Putamen (tissue), 1 donor: ENCODE data around the gene MYMK.
A peak's percentile ranks its signal among the peaks of the same experiment; 100 is the strongest.

Experiments
- DNase-seq: peaks from one replicate; pipeline ENCODE4 v3.0.0-alpha.2; 2016; ENCODE audit warnings: low spot score

The MYMK gene

DNA sequence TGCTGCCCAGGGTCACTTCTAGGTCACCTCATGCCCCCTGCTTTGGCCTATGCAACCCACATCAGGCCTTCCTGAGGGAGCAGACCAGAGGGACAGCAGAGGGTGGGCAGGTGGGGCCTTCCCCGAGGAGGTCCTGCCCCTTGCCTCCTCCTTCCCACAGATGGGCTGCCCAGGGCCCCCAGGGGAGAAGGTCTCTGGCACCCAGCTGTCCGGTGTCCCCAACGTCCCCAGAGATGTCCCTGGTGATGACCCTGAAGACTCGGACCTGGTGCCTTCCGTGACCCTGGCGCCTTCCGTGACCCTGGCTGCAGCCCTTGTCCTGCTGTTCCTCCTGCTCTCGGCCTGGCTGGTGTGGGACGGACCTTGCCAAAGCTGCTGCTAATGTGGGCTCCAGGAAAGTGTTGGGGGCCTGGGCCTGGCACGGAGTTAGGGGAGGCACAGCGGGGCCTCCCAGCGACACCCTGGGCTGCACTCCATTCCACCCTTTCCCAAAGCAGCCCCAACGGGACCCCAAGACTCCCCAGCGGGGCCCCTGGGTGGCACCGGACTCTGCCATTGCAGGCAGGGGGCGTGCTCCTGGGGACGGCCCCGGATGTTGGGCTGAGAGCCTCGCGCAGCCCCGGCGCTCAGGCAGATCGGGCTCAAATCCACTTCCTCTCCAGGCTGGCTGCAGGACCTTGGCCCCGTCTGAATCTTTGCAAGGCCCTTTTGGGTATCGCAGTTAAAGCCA, 39.1 kb downstream of the MYMK start:
- no peak for DNase-seq

DNA sequence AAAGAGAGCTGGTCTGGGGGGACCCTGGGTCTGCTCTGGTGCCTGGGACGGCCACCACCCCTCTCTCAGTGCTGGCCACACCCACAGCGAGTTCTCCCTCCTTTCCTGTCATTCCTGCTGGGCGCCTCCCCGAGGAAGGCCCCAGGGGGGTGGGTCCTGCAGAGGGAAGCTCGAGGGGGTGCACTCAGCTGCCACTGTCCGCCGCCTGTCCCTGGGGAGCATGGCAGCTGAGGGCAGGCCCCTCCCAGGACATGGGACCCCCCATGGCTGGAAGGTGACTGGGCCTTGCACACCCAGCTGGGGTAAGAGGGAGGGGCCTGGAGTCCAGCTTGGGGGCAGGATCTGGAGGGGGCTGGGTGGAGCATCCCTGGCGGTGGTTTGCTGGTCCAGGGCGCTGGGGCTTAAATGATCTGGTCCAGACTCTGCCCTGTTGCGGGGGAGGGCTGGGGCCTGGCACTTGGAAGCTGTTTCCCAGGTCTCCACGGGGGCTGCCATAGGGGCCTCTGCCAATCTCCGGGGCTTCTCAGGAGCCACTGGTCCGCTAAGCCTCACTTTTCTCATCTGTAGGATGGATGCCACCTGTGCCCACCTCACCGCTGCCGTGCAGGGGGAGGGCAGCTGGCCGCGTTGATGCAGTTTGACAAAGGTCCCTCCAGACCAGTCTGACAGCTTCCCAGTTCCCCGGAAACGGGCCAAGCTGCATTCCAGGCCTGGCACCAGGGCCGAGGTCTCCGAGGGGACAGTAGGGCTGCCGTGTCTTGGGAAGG, 39.9 kb downstream of the MYMK start:
- DNase-seq: no peak

DNA sequence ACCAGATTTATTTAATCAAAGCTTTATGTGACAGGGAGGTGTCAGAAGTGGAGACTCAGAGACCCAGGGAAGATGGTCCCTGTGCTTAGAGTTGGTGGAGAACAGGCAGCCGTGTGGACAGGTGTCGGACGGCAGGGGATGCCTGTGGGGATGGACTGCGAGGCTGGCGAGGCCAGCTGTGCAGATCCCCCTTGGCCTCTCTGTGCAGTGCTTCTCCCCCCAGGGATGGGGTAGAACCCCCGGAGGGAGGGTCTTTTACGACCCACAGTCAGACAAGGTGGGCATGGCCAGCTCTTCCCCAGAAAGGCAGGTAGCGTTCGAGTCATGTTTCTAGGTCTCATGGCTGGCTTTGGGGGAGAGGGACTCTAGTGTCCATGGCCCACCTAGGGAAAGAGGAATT, 41.1 kb downstream of the MYMK start:
- no peak for DNase-seq

DNA sequence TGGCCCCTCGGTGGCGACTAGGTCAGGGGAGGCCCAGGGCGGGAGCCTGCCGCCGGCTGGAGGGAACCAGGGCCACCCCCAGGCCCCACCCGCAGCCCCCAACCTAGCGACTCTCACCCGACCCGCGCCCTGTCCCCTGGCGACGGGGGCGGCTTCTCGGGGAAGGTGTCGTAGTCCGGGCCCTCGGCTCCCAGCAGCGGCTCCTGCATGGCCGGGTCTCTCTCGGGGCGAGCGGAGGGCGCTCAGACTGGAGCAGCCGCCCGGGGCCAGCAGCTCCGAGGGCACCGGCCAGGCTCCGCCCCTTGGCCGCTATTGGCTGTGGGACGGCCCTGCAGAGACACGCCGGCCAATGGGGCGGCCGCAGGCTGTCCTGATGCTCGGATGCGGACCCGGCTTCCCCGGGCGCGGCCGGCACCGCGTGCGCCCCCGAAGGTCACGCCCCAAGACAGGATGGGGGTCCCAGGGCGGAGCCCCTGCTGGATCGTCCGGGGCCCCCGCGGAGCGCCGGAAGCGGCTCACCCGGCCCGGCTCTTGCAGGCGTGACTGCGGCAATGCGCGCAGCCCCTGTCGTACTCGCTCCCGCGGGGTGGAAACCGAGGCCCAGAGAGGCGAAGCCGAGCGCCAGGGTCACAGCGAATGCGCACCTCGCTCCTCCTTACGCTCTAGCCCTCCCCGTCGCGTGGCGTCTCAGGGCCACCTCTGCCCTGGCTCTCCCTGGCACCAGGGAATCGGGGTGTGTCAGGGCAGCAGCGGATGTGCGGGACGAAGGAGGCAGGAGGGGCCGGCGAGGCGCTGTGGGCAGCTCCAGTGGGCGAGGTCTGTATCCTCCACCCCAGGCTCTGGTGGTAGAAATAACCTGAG, 45.7 kb downstream of the MYMK start, which contains the start of gene SLC2A6:
SLC2A6 (minus strand) TSS at position 249 of the 861 bp plus-strand sequence; CDS start at position 209, 40 bp downstream.
- DNase-seq: peak; percentile 90

DNA sequence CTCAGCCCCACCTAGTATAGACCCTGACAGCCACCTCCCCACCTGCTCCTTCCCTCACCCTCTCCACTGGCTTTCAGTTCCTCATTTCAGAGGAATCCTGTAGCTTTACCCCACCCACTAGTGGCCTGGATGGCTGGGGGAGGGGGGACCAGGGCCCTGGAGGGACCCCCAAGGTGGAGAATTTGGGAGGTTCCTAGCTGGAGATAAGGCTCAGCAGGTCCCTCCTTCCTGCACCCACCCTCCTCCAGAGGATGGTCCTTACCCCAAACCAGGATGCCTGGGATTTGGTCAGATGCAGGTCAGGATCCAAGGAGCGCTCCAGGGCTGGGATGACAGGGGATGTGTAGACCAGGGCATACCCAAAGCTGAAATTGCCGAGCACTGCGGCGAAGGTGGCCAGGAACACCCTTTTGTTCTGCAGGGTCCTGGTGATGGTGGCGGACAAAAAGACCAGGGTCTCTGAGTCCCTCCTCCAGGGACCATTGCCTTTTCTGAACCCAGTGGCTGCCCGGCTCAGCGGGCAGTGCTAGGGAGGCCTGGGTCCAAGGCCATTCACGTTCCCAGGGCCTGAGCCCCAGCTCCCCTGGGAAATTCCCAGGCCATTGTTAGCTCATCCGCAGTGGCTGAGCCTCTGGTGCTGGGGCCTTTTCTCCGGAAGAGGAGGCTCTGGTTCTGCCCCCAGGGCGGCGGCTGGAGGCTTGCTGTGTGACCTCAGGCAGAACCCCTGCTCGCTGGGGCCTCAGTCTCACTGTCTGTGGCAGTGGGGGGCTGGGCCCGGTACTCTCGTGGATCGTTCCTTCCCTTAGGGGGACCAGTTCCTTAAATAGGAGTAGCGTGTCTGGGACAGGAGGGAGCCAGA, 46.5 kb downstream of the MYMK start:
- no peak for DNase-seq

DNA sequence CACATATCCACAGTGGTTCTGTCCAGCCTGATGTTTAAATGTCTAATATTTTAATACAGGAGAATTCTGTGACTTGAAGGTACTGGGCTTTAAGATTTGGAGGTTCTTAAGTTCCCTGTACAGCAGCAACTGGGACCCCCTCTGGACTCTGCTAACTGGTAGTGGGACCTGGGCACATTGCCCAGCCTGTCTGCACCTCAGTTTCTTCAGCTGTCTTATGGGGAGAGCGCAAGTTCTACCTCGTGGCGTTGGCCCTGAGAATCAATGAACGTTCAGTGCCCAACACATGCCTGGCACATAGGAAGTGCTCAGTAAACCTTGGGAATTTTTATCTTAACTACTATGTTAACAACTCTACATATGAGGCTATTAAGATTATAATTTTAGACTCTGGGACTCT, 47.3 kb downstream of the MYMK start:
- DNase-seq: no peak

DNA sequence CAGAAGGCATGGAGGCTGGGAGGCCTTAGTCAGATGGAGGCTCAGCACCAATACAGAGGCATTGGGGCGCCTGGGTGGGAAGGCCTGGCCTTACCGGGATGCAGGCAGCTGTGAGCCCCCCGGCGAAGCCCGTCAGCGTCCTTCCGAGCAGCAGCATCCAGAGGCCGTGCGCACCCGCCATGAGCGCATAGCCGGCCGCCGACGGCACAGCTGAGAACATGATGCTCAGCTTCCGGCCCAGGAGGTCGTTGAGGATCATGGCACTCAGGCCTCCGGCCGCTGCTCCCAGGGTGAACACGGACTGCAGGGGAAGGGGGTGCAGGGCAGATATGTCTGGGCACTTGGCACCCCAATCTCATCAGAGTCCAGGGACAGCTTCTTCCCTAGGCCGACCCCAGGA, 47.8 kb downstream of the MYMK start:
- DNase-seq: no peak

DNA sequence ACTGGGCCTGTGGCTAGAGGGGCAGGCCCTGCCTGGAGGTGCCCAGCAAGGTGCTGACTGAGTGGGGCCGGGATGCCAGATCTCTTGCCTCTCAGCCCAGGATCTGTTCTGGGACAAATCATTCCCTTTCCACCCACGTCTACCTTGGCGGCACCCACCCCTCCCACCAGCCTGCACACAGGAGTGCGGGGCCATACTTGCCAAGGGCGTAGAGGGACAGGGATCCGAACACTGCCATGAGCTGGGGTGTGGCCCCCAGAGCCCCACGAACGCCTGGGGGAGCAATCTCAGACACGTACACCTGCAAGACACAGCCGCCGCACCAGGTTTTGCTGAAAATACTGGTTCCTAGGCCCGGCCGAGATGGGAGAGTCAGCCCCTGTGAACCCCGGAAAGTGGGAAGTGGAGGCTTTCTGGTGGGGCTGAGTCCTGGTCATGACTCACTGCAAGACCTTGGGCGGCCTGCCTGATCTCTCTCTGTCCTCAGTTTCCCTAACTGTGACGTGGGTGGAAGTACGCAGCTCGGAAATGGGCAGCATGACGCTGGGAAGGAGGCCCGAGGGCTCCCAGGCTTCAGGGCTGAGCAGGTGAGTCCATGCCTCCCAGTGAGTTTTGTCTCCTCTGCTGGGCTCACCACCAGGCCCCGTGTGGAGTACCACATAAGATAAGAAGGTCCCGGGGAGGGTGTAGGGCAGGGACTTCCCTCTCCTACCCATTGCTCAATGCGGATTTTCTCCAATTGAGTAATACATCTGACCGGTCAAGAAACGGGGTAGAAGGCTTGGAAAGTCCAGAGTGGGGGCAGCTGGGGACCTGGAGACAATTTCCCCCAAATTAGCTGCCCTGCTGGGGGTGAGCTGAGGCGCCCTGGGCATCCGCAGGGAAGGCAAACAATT, 48.5 kb downstream of the MYMK start:
- DNase-seq: no peak

DNA sequence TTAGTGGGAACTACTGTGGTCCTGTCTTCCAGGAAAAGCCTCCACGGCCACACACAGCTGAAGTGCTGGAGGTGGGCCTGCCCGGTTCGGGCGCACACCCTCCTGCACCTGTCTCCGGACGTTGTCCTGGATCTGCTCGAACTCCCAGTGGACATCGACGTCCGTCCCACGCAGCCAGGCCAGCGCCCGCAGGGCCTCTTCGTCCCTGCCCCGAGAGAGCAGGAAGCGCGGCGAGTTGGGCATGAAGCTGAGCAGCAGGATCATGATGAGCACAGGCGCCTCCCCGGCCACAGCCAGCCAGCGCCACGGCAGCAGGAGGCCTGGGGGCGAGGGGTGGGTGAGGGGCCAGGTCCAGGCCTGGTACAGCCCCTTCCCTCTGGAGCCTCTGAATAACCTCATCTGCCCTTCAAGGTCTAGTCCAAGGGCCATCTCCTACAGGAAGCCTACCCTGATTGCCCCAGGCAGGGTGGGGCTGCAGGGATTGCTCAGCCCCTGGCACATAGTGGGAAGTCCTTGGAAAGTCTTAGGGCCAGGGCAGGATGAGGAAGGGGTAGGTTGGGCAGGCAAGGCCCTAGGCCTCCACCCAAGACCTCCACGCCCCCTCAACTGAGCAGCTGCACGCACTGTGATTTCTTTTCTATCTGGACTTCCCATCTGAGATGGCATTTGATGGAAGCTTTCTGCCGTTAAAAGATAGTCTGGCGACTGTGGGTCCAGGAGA, 49.3 kb downstream of the MYMK start:
- DNase-seq: no peak

DNA sequence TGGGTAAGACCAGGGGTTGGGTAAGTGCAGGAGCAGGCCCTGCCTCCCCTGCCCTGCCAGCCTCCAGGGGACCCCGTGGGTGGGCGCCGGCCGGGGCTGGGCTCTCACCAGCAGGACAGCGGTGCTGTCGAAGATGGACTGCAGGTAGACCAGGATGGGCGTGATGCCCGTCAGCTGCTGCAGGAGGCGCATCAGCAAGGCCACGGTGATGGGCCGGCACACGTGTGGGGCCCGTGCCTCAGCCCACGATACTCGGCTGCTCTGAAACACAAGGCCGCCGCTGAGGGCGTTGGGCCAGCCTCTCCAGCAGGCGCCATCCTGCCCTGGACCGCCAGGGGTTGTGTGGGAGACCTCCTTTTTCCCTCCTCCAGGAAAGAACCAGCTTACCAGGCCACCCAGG, 49.9 kb downstream of the MYMK start:
- DNase-seq: no peak

DNA sequence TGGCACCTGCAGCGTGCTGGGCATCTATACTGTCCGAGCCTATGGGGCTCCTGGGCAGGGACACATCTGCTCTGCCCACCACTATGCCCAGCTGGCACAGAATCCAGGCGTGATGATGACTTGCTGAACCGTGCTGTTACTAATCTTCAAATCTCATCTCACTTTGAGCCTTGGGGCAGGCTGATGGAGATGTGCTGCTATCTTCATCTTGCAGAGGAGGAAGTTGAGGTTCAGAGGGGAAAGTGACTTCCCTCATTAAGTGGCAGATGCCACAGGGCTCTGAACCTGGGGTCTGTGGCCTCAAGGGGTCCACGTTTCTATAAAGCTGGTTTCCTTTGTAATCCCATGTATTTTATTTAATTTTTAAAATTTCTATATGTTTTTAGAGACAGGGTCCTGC, 50.5 kb downstream of the MYMK start:
- DNase-seq: no peak

DNA sequence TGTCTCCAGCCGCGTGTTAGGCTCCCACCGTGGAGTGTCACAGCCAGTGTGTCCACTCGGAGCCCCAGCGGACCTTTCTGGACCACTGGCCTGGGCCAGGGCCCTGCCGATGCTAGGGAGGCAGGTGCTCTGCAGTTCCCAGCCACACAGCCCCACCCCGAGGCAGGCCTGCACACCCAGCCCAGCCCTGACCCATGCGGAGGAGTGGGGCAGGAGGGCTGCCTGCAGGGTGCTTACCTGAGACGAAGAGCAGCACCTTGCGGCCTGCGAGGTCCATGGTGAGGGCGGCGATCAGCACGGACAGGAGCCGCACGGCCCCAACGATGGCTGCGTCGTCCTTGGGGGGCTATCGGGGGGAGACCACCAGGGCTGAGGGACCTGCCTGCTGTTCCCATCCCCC, 51.0 kb downstream of the MYMK start:
- no peak for DNase-seq

DNA sequence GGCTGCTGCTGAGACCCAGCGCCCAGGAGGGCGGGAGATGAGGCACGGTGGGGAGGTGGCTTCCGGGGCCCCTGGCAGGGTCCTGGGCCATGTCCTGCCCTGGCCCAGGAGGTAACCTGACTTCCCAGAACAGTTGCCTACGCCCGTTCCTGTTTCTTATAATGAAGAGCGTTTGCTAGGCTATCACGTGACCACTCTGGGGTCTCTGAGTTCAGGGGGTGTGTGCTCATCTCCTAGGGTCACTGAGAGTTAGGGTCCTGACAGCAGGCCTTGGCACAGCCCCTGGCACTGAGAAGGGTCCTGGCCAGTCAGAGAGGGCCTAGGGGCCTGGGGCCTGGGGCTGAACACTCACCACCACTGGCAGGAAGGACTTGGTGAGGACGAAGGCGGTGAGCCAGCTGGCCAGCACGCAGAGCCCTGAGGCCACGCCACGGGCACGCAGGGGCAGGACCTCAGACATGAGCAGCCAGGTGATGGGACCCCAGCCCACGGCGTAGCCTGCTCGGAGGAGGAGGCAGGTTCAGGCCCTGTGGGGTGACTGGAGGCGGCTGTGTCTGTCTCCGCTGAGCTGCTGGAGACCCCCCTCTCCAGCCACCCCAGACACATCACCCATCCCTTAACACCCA, 51.9 kb downstream of the MYMK start:
- no peak for DNase-seq

DNA sequence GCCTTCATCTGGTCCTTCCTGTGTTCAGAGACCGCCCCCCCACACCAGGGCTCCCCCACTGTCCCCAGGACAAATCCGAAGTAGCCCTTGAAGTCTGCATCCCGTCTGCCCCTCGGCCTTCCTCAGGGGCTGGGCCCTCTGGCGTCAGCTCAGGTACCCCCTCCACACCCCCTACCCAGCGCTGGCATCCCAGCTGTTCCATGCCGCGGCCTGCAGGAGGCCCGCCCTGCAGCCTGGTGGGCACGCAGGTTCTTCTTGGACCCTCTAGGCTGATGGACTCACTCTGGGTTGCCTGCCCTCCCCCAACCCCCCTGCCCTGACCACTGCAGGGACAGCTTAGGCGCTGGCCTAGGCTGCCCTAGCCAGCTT, 52.5 kb downstream of the MYMK start:
- DNase-seq: no peak

DNA sequence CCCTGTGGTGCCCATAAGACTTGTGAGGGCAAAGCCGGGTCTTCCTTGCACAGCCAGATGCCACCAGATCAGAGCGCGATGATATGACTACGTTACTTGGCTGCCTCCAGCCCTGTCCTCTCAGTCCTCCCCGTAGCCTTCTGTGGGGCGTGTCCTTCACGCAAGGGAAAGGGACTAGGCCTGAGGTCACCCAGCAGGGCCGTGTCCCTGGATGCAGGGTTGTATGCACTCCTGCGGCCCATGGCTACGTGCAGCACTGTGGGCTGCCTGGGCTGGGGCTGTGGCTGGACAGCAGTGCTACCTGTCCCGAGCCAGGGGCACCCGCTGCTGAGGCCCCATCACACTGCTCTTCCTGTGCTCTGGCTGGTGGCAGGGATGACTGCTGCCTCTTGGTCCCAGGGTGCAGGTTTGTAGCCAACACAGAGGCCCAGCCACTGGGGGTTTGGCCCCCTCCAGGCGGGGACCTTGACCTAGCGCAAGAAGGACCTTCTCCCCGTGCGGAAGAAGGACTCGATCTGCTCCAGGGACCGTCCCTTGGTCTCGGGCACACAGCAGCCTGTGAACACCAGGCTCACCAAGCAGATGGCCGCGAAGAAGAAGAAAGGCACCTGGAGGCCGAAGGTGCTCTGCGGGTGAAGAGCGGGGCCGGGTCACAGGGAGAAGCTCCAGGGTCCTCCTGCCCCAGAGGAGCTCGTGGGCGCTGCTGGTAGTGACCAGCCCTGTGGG, 53.0 kb downstream of the MYMK start:
- no peak for DNase-seq

DNA sequence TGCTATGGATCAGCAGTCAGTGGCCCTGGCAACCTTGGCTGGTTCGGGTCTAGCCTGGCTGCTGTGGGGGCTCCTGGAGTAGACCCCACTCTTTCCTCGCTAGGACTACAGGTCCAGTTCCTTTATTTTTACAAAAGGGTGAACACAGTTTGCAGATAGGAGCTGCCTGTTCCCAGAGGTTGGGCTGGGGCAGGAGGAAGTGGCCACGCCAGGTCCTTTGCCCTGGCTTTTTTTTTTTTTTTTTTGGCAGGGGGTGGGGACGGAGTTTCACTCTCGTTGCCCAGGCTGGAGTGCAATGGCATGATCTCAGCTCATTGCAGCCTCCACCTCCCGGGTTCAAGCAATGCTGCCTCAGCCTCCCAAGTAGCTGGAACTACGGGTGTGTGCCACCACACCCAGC, 53.8 kb downstream of the MYMK start:
- no peak for DNase-seq

DNA sequence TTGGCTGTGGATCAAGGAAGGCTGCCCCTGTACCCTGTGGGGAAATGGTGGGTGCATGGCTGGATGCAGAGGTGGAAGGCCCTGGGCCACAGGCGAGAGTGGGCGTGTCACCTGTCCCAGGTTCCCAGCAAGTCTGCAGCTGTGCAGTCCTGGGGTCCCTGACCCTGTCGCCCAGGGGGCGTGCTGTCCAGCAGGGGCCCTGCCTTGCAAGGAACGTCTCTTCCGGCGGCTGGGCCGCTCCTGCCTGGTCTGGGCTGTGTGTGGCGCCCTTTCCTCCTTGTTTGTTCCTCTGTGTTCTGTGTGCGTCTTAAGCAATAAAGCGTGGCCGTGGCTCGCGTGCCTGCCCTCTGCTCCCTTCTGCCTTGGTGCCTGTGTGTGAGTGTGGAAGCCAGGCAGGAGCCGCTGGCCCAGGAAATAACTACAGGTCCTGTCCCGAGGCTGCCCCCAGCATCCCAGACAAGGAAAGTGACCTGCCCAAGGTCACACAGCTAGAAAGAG, 54.3 kb downstream of the MYMK start:
- no peak for DNase-seq

DNA sequence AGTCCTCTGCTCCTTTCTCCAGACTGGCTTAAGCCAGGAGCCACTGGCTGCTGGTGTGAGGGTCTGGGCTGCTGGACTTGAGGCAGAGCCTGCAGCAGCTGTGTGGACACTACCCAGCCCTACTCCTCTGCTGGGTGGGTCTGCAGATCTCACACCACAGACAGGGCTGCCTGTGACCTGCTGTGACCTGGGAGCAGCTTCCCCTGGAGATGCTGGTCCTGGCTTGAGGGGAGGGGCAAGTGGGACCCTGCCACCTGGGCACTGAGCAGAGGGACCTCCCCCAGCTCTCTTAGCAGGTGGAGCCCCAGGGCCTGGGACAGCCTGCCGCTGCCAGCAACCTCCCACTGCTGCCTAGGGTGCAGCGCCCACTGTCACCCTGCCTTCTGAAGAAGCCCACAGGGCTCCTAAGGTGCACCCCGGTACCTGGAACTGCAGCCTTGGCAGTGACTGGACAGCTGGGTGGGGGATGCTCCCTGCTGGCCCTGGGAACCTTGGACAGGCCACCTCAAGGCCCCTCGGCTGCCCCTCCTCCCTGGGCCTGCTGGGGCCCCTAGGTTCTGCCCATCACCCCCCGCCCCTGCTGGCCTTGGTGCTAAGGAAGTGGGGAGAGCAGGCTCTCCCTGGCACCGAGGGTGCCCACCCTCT, 55.9 kb downstream of the MYMK start:
- no peak for DNase-seq
